ENCODE results near the gene ZFC3H1. TPM values are rescaled to one million over a fixed set of nuclear protein-coding genes. Genes with fewer than 3 reads are reported as not detected.

ZFC3H1 gene
- total and polyA plus RNA-seq, 9 of the 15 experiments (the other 6 are each of a cell fraction or from before 2014, with no cell fraction given): 14.8 to 80.5 (median 22.1) TPM

- TF ChIP-seq ZNF318 (IDR thresholded peaks at IDR 0.05; ENCODE audit: borderline replicate concordance in 1 of 2, low read depth in 1 of 2): no peak
- TF ChIP-seq HMBOX1 (IDR thresholded peaks at IDR 0.05): peak; percentile 56
- TF ChIP-seq ZNF24 (IDR thresholded peaks at IDR 0.05): no peak
- no peak for TF ChIP-seq ZNF175 (CRISPR knock-in tag; IDR thresholded peaks at IDR 0.05; ENCODE audit: low read depth)
- no peak for TF ChIP-seq CHD4 (IDR thresholded peaks at IDR 0.05; ENCODE audit: insufficient read depth, insufficient replicate concordance, low read depth, low read length, poor library complexity, severe bottlenecking)
- no peak for TF ChIP-seq HNRNPL (IDR thresholded peaks at IDR 0.05; ENCODE audit: low read depth, low read length)
- no peak for TF ChIP-seq TFAP4 (CRISPR knock-in tag; IDR thresholded peaks at IDR 0.05; ENCODE audit: borderline replicate concordance)
- peak; percentile 67; the same call in 1 of the 2 replicates for TF ChIP-seq NFATC3 (IDR thresholded peaks at IDR 0.05)
- no peak for TF ChIP-seq DACH1 (IDR thresholded peaks at IDR 0.05; ENCODE audit: partially characterized antibody)
- no peak for TF ChIP-seq ZKSCAN8 (CRISPR knock-in tag; IDR thresholded peaks at IDR 0.05)
- no peak for TF ChIP-seq CREBBP (IDR thresholded peaks at IDR 0.05; ENCODE audit: low read depth, low read length)
- no peak for TF ChIP-seq ZNF778 (CRISPR knock-in tag; IDR thresholded peaks at IDR 0.05)
- TF ChIP-seq ZNF639 (CRISPR knock-in tag; conservative IDR thresholded peaks at IDR 0.05 in 1 of 2, IDR thresholded peaks at IDR 0.05 in 1 of 2): no peak
- no peak for TF ChIP-seq JUNB (CRISPR knock-in tag; conservative IDR thresholded peaks at IDR 0.05)
- TF ChIP-seq RAD21 (CRISPR knock-in tag; conservative IDR thresholded peaks at IDR 0.05 in 1 of 2, IDR thresholded peaks at IDR 0.05 in 1 of 2): no peak
- no peak for TF ChIP-seq SP1 (CRISPR knock-in tag; IDR thresholded peaks at IDR 0.05)
- TF ChIP-seq NONO (IDR thresholded peaks at IDR 0.05; ENCODE audit: low read depth in 2 of 2, low read length in 1 of 2): no peak
Observed at GRCh38 chr12:71686658-71687025, 23.0 kb upstream of the ZFC3H1 start (continued).

All from K562 (cell line).